Activated naive CD8-positive, alpha-beta T cell treated with anti-CD3 and anti-CD28 coated beads for 36 hours (primary cell): Measurements from ENCODE around the gene CPD. TPM values are rescaled to one million over a fixed set of nuclear protein-coding genes. Genes with fewer than 3 reads are reported as not detected.
"Not testable (repeated sequence)": the region's sequence is repeated elsewhere in the genome, so short reads cannot be mapped to it uniquely, and the experiment has no call there.

Source experiments
- DNase-seq: peaks from one replicate; pipeline ENCODE4 v3.0.0; 2021
- H3K27ac Mint-ChIP-seq: one replicate; pipeline ENCODE4 v1.8.0; 2022; ENCODE audit warnings: mild to moderate bottlenecking, moderate library complexity, mixed read lengths
- H3K27me3 Mint-ChIP-seq: one replicate; pipeline ENCODE4 v1.8.0; 2022; ENCODE audit warnings: mild to moderate bottlenecking, mixed read lengths
- H3K36me3 Mint-ChIP-seq: one replicate; pipeline ENCODE4 v1.8.0; 2021; ENCODE audit warnings: mild to moderate bottlenecking, mixed read lengths
- H3K4me1 Mint-ChIP-seq: one replicate; pipeline ENCODE4 v1.8.0; 2021; ENCODE audit warnings: mixed read lengths
- H3K4me3 Mint-ChIP-seq: one replicate; pipeline ENCODE4 v1.8.0; 2022; ENCODE audit warnings: mild to moderate bottlenecking, moderate library complexity, mixed read lengths
- H3K9me3 Mint-ChIP-seq: one replicate; pipeline ENCODE4 v1.8.0; 2022; ENCODE audit warnings: mixed read lengths
- total RNA-seq, 2 experiments: library from RNA; stranded (reverse); gene quantifications; one replicate each; pipeline ENCODE4 v1.2.3, GENCODE V29; 2021

The CPD gene
- total RNA-seq, 2 experiments from 2014 or later: 23.7 to 26.2 TPM

- Mint-ChIP-seq H3K4me1 (peaks cover 15% of the 10 kb centered on the region), H3K27ac (peak overlapping the region; percentile 42), H3K4me3 (no peak overlapping the region), H3K9me3 (no peaks in the 10 kb centered on the region), H3K27me3 (no peaks in the 10 kb centered on the region), H3K36me3 (no peaks in the 10 kb centered on the region)
- peak; percentile 38 for DNase-seq
Observed at GRCh38 chr17:30345527-30346075, 33.1 kb upstream of the CPD start.

- Mint-ChIP-seq H3K4me1 (peaks cover 11% of the 10 kb centered on the region), H3K36me3 (no peaks in the 10 kb centered on the region), H3K27me3 (peaks cover 1% of the 10 kb centered on the region), H3K9me3 (no peaks in the 10 kb centered on the region), H3K27ac (peak overlapping the region; percentile 42), H3K4me3 (no peak overlapping the region)
- no peak for DNase-seq
Observed at GRCh38 chr17:30346221-30346795, 32.4 kb upstream of the CPD start.

- peaks cover 13% of the 10 kb centered on the region for H3K4me1 Mint-ChIP-seq
- H3K9me3 Mint-ChIP-seq: no peaks in the 10 kb centered on the region
- H3K4me3 Mint-ChIP-seq: no peak overlapping the region
- DNase-seq: no peak
- no peaks in the 10 kb centered on the region for H3K36me3 Mint-ChIP-seq
- H3K27ac Mint-ChIP-seq: no peak overlapping the region
- H3K27me3 Mint-ChIP-seq: peaks cover 4% of the 10 kb centered on the region
Observed at GRCh38 chr17:30347488-30347887, 31.2 kb upstream of the CPD start.

GRCh38 chr17:30349252-30349651 lies 29.5 kb upstream of the CPD start:
- Mint-ChIP-seq H3K36me3 (no peaks in the 10 kb centered on the region), H3K27me3 (peaks cover 4% of the 10 kb centered on the region), H3K4me1 (peaks cover 13% of the 10 kb centered on the region), H3K9me3 (no peaks in the 10 kb centered on the region), H3K27ac (no peak overlapping the region), H3K4me3 (no peak overlapping the region)
- no peak for DNase-seq

- not testable (repeated sequence) for H3K9me3 Mint-ChIP-seq, H3K4me3 Mint-ChIP-seq, H3K36me3 Mint-ChIP-seq, H3K27me3 Mint-ChIP-seq, H3K27ac Mint-ChIP-seq, DNase-seq
- H3K4me1 Mint-ChIP-seq: peaks cover 15% of the 10 kb centered on the region
Observed at GRCh38 chr17:30351263-30351662, 27.5 kb upstream of the CPD start.

- no peak for DNase-seq
- Mint-ChIP-seq H3K36me3 (no peaks in the 10 kb centered on the region), H3K27ac (no peak overlapping the region), H3K27me3 (peaks cover 8% of the 10 kb centered on the region), H3K4me1 (peaks cover 14% of the 10 kb centered on the region), H3K9me3 (no peaks in the 10 kb centered on the region), H3K4me3 (no peak overlapping the region)
Observed at GRCh38 chr17:30351735-30352134, 27.0 kb upstream of the CPD start.

GRCh38 chr17:30352240-30352814 lies 26.4 kb upstream of the CPD start:
- no peaks in the 10 kb centered on the region for H3K36me3 Mint-ChIP-seq
- H3K4me1 Mint-ChIP-seq: peaks cover 14% of the 10 kb centered on the region
- DNase-seq: no peak
- no peak overlapping the region for H3K27ac Mint-ChIP-seq
- H3K27me3 Mint-ChIP-seq: peaks cover 8% of the 10 kb centered on the region
- H3K4me3 Mint-ChIP-seq: no peak overlapping the region
- H3K9me3 Mint-ChIP-seq: no peaks in the 10 kb centered on the region

GRCh38 chr17:30354701-30355100 lies 24.0 kb upstream of the CPD start:
- no peaks in the 10 kb centered on the region for H3K9me3 Mint-ChIP-seq
- H3K27ac Mint-ChIP-seq: no peak overlapping the region
- DNase-seq: no peak
- no peaks in the 10 kb centered on the region for H3K36me3 Mint-ChIP-seq
- H3K4me1 Mint-ChIP-seq: peaks cover 14% of the 10 kb centered on the region
- peaks cover 8% of the 10 kb centered on the region for H3K27me3 Mint-ChIP-seq
- H3K4me3 Mint-ChIP-seq: no peak overlapping the region

- H3K36me3 Mint-ChIP-seq: peaks cover 6% of the 10 kb centered on the region
- no peak overlapping the region for H3K27ac Mint-ChIP-seq
- H3K27me3 Mint-ChIP-seq: peaks cover 4% of the 10 kb centered on the region
- DNase-seq: no peak
- peaks cover 13% of the 10 kb centered on the region for H3K4me1 Mint-ChIP-seq
- peaks cover 8% of the 10 kb centered on the region for H3K9me3 Mint-ChIP-seq
- H3K4me3 Mint-ChIP-seq: no peak overlapping the region
Observed at GRCh38 chr17:30357476-30357875, 21.3 kb upstream of the CPD start.

- Mint-ChIP-seq H3K4me1 (peaks cover 16% of the 10 kb centered on the region), H3K9me3 (peaks cover 11% of the 10 kb centered on the region), H3K27ac (no peak overlapping the region), H3K27me3 (peaks cover 4% of the 10 kb centered on the region), H3K4me3 (no peak overlapping the region), H3K36me3 (peaks cover 6% of the 10 kb centered on the region)
- DNase-seq: no peak
Observed at GRCh38 chr17:30358055-30358760, 20.5 kb upstream of the CPD start.

GRCh38 chr17:30360086-30360808 lies 18.5 kb upstream of the CPD start:
- Mint-ChIP-seq H3K36me3 (peaks cover 7% of the 10 kb centered on the region), H3K9me3 (peaks cover 12% of the 10 kb centered on the region), H3K27ac (no peak overlapping the region)

GRCh38 chr17:30361766-30362279 lies 16.9 kb upstream of the CPD start:
- H3K27me3 Mint-ChIP-seq: no peaks in the 10 kb centered on the region
- H3K4me3 Mint-ChIP-seq: no peak overlapping the region
- H3K9me3 Mint-ChIP-seq: peaks cover 14% of the 10 kb centered on the region
- H3K27ac Mint-ChIP-seq: no peak overlapping the region
- peaks cover 28% of the 10 kb centered on the region for H3K4me1 Mint-ChIP-seq
- peaks cover 10% of the 10 kb centered on the region for H3K36me3 Mint-ChIP-seq
- no peak for DNase-seq

More at GRCh38 chr17:30360086-30360808, 18.5 kb upstream of the CPD start:
- Mint-ChIP-seq H3K4me1 (peaks cover 20% of the 10 kb centered on the region), H3K4me3 (no peak overlapping the region), H3K27me3 (peaks cover 3% of the 10 kb centered on the region)
- DNase-seq: no peak

- H3K27ac Mint-ChIP-seq: peak overlapping the region; percentile 90
Observed at GRCh38 chr17:30363715-30364202, 15.0 kb upstream of the CPD start.

GRCh38 chr17:30366536-30366935 lies 12.2 kb upstream of the CPD start:
- DNase-seq: no peak
- no peak overlapping the region for H3K4me3 Mint-ChIP-seq
- peaks cover 54% of the 10 kb centered on the region for H3K4me1 Mint-ChIP-seq
- peaks cover 8% of the 10 kb centered on the region for H3K9me3 Mint-ChIP-seq
- no peaks in the 10 kb centered on the region for H3K27me3 Mint-ChIP-seq
- peak overlapping the region; percentile 29 for H3K27ac Mint-ChIP-seq
- H3K36me3 Mint-ChIP-seq: peaks cover 6% of the 10 kb centered on the region

More at GRCh38 chr17:30363715-30364202, 15.0 kb upstream of the CPD start:
- DNase-seq: peak; percentile 88
- Mint-ChIP-seq H3K4me3 (peak overlapping the region; percentile 4), H3K4me1 (peaks cover 30% of the 10 kb centered on the region), H3K27me3 (no peaks in the 10 kb centered on the region), H3K9me3 (peaks cover 14% of the 10 kb centered on the region), H3K36me3 (peaks cover 10% of the 10 kb centered on the region)
